Esophagus (tissue), 2 donors: ENCODE measurements around the gene CACNG5. TPM values are rescaled to one million over a fixed set of nuclear protein-coding genes. Genes with fewer than 3 reads are reported as not detected.

Experiments used
- H3K27ac ChIP-seq, 2 donors: one replicate each; pipeline ENCODE4 v1.5.1; 2013; ENCODE audit warnings: low read depth in 2 of 2, mild to moderate bottlenecking in 2 of 2, inconsistent platforms in 1 of 2, low read length in 1 of 2, moderate library complexity in 1 of 2
- H3K27me3 ChIP-seq, 2 donors: one replicate each; pipeline ENCODE4 v1.6.1; 2013; ENCODE audit warnings: low read length in 2 of 2, control low read depth in 1 of 2, mild to moderate bottlenecking in 1 of 2; ENCODE audit not compliant: insufficient read depth in 2 of 2, control insufficient read depth in 1 of 2
- H3K36me3 ChIP-seq, 2 donors: one replicate each; pipeline ENCODE4 v1.6.1; 2013; ENCODE audit warnings: low read length in 1 of 2; ENCODE audit not compliant: control insufficient read depth in 2 of 2, insufficient read depth in 2 of 2
- H3K4me1 ChIP-seq, 2 donors: one replicate each; pipeline ENCODE4 v1.6.1; 2013; ENCODE audit warnings: low read length in 1 of 2; ENCODE audit not compliant: control insufficient read depth in 2 of 2, insufficient read depth in 2 of 2
- H3K4me3 ChIP-seq, 2 donors: one replicate each; pipeline ENCODE4 v1.5.1; 2013; ENCODE audit warnings: low read length in 2 of 2, mild to moderate bottlenecking in 2 of 2, low read depth in 1 of 2, moderate library complexity in 1 of 2
- H3K9me3 ChIP-seq, 2 donors: one replicate each; pipeline ENCODE4 v1.6.1; 2013; ENCODE audit warnings: mild to moderate bottlenecking in 2 of 2, low read depth in 1 of 2, low read length in 1 of 2, moderate library complexity in 1 of 2; ENCODE audit not compliant: control insufficient read depth in 2 of 2, insufficient read depth in 1 of 2
- WGBS, 2 donors: extraction: QIAGEN DNeasy Blood & Tissue Kit; methylation state at CpG; one replicate each; pipeline ENCODE4 v1.1.7; 2013; 5-methylcytosine and 5-hydroxymethylcytosine counted together
- polyA plus RNA-seq, 2 donors: library from polyadenylated mRNA; stranded (reverse); fragments of 200-250 nt; gene quantifications; one replicate each; pipeline ENCODE4 v1.2.3, GENCODE V29; 2013
- donor health status: healthy with polysubstance abuse.
- donor health status: Bipolar disorder and iron deficiency.

The CACNG5 gene
- polyA plus RNA-seq, 2 donors = not detected

GRCh38 chr17:66799849-66800537 lies 34.9 kb upstream of the CACNG5 start:
- Histone ChIP-seq H3K9me3 (peaks cover 0 to 2% of the 10 kb centered on the region in 2 donors), H3K4me3 (no peak overlapping the region), H3K27me3 (no peaks in the 10 kb centered on the region), H3K4me1 (no peaks in the 10 kb centered on the region), H3K36me3 (no peaks in the 10 kb centered on the region), H3K27ac (no peak overlapping the region)
- WGBS, 2 donors = 82 to 90% methylated on average over 10 of the region's 10 CpGs

GRCh38 chr17:66803474-66803951 lies 31.4 kb upstream of the CACNG5 start:
- 85% methylated on average over 17 to 19 of the region's 19 CpGs for WGBS, 2 donors
- no peak overlapping the region for H3K4me3 ChIP-seq
- no peaks in the 10 kb centered on the region for H3K36me3 ChIP-seq
- H3K27me3 ChIP-seq = no peaks in the 10 kb centered on the region
- no peak overlapping the region for H3K27ac ChIP-seq
- H3K9me3 ChIP-seq = peaks cover 0 to 2% of the 10 kb centered on the region in 2 donors
- no peaks in the 10 kb centered on the region for H3K4me1 ChIP-seq

DNA sequence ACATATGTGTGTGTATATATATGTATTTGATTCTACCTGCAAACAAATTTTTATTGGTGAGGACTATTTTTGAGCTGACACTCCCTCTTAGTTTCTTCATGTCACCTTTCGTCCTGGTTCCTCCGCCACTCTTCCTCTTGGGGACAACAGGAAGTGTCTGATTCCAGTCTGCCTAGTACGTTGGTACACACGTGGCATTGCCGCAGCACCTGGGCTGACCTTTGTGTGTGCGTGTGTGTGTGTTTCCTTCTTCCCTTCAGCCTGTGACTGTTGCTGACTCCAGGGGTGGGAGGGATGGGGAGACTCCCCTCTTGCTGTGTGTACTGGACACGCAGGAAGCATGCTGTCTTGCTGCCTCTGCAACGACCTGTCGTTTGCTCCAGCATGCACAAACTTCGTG lies 29.4 kb upstream of the CACNG5 start:
- Histone ChIP-seq H3K9me3 (peaks cover 0 to 2% of the 10 kb centered on the region in 2 donors), H3K4me1 (no peaks in the 10 kb centered on the region), H3K36me3 (no peaks in the 10 kb centered on the region), H3K4me3 (no peak overlapping the region), H3K27ac (no peak overlapping the region), H3K27me3 (no peaks in the 10 kb centered on the region)
- WGBS, 2 donors = 52 to 63% methylated on average over 10 of the region's 10 CpGs

DNA sequence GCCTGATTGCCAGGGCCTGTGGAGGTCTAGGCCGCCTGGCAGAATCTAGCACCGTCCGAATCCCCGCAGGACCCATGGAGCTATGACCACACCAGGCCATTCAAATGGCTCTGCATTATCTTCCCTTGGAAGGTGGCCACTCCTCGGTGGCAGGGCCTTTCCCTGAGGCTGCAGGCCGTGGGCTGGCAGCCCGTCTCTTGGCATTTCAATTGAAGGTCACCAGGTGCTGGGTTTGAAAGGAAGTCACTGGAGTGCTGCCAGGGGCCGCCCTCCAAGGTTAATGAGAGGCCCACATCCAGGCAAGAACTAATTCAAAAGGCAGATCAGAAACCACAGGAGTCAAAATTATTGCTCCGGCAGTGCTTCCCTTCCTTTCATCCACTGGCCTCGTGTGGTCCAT lies 27.7 kb upstream of the CACNG5 start:
- no peaks in the 10 kb centered on the region for H3K27me3 ChIP-seq
- no peak overlapping the region for H3K27ac ChIP-seq
- H3K9me3 ChIP-seq = peaks cover 2 to 3% of the 10 kb centered on the region in 2 donors
- 66 to 69% methylated on average over 10 of the region's 10 CpGs for WGBS, 2 donors
- no peak overlapping the region for H3K4me3 ChIP-seq
- no peaks in the 10 kb centered on the region for H3K36me3 ChIP-seq
- peaks cover 0 to 2% of the 10 kb centered on the region in 2 donors for H3K4me1 ChIP-seq

DNA sequence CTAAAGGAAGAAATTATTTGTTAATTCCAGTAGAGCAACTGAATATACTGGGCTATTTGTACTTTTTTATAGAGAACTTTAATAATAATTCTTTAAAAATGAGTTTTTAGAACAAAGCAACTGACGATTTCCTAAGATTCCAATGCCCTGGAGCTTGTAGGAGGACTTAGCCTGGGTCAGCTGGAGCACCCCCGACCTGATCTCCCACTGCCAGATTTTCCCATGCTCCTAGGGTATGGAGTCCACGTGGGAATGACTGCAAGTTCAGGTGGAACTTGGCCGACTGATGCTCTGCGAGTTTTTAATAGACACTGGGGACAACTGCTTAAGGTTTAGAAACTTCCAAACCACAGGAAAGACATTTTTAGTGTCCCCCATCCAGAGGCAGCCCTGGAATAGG lies 25.5 kb upstream of the CACNG5 start:
- H3K9me3 ChIP-seq = peaks cover 0 to 4% of the 10 kb centered on the region in 2 donors
- H3K4me3 ChIP-seq = no peak overlapping the region
- WGBS, 2 donors = 85 to 90% methylated on average over 5 of the region's 5 CpGs
- no peak overlapping the region for H3K27ac ChIP-seq
- H3K4me1 ChIP-seq = peaks cover 0 to 2% of the 10 kb centered on the region in 2 donors
- H3K36me3 ChIP-seq = no peaks in the 10 kb centered on the region
- H3K27me3 ChIP-seq = no peaks in the 10 kb centered on the region

- no peaks in the 10 kb centered on the region for H3K27me3 ChIP-seq
- peaks cover 0 to 2% of the 10 kb centered on the region in 2 donors for H3K4me1 ChIP-seq
- no peaks in the 10 kb centered on the region for H3K36me3 ChIP-seq
- H3K4me3 ChIP-seq = no peak overlapping the region
- peaks cover 0 to 4% of the 10 kb centered on the region in 2 donors for H3K9me3 ChIP-seq
- 89 to 90% methylated on average over 12 of the region's 12 CpGs for WGBS, 2 donors
- no peak overlapping the region for H3K27ac ChIP-seq
Measured at GRCh38 chr17:66810951-66811682, 23.8 kb upstream of the CACNG5 start.

DNA sequence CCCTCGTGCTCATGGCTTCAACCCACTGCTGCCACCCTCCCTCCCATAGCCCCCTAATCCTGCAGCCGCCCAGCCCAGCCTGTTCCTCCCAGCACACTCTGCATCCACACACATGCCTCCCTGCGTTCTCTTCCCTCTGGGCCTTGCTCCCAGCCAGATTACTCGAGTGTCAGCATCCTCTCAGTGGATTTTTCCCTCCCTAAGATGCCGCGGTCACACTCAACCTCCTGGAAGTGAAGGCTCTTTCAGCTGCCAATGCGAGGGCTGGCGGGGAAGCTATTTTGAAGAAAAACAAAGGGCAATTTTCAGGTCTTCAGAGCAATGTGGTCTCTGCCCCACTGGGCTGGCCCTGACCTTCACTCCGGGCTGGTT lies 23.2 kb upstream of the CACNG5 start:
- Histone ChIP-seq H3K4me3 (no peak overlapping the region), H3K4me1 (peaks cover 0 to 2% of the 10 kb centered on the region in 2 donors), H3K9me3 (peaks cover 0 to 4% of the 10 kb centered on the region in 2 donors), H3K27ac (no peak overlapping the region), H3K36me3 (no peaks in the 10 kb centered on the region), H3K27me3 (no peaks in the 10 kb centered on the region)
- WGBS, 2 donors = 78 to 79% methylated on average over 8 to 9 of the region's 9 CpGs

GRCh38 chr17:66812571-66812970 lies 22.3 kb upstream of the CACNG5 start:
- peaks cover 0 to 4% of the 10 kb centered on the region in 2 donors for H3K9me3 ChIP-seq

DNA sequence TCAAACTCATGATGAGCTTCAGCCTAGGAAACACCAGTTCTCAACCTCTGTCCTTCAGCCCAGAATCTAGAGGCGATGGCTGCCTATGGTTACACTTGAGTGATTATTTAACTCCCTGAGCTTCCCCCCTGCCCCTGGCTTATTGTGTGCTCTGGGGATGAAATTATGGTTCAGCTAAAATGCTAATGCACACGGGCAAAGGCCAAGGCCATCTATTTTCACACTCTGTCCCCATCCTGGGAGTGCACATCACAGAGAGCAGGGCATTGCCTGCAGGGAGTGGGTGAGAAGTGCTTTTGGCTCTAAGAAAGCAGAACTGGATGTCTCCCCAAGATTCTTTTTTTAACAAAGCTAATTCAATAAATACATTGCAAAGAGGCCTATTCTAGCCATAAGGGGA lies 21.6 kb upstream of the CACNG5 start:
- Histone ChIP-seq H3K4me1 (peaks cover 0 to 2% of the 10 kb centered on the region in 2 donors), H3K9me3 (peaks cover 4 to 7% of the 10 kb centered on the region in 2 donors), H3K36me3 (no peaks in the 10 kb centered on the region), H3K27ac (no peak overlapping the region), H3K27me3 (no peaks in the 10 kb centered on the region), H3K4me3 (no peak overlapping the region)
- WGBS, 2 donors = 51 to 60% methylated on average over 2 of the region's 2 CpGs

More at GRCh38 chr17:66812571-66812970, 22.3 kb upstream of the CACNG5 start:
- H3K27ac ChIP-seq = no peak overlapping the region
- no peaks in the 10 kb centered on the region for H3K36me3 ChIP-seq
- 89 to 91% methylated on average over 5 of the region's 5 CpGs for WGBS, 2 donors
- H3K27me3 ChIP-seq = no peaks in the 10 kb centered on the region
- H3K4me3 ChIP-seq = no peak overlapping the region
- peaks cover 0 to 2% of the 10 kb centered on the region in 2 donors for H3K4me1 ChIP-seq
